Stromal cell of bone marrow (primary cell): ENCODE measurements around the gene CHTOP.
A peak's percentile ranks its signal among the peaks of the same experiment; 100 is the strongest.
"Not testable (repeated sequence)": the region's sequence is repeated elsewhere in the genome, so short reads cannot be mapped to it uniquely, and the experiment has no call there.

ENCODE experiments used
- DNase-seq: peaks from one replicate; pipeline ENCODE4 v3.0.0-alpha.2; 2012; ENCODE audit warnings: low read depth

CHTOP gene, protein sequence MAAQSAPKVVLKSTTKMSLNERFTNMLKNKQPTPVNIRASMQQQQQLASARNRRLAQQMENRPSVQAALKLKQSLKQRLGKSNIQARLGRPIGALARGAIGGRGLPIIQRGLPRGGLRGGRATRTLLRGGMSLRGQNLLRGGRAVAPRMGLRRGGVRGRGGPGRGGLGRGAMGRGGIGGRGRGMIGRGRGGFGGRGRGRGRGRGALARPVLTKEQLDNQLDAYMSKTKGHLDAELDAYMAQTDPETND

DNA sequence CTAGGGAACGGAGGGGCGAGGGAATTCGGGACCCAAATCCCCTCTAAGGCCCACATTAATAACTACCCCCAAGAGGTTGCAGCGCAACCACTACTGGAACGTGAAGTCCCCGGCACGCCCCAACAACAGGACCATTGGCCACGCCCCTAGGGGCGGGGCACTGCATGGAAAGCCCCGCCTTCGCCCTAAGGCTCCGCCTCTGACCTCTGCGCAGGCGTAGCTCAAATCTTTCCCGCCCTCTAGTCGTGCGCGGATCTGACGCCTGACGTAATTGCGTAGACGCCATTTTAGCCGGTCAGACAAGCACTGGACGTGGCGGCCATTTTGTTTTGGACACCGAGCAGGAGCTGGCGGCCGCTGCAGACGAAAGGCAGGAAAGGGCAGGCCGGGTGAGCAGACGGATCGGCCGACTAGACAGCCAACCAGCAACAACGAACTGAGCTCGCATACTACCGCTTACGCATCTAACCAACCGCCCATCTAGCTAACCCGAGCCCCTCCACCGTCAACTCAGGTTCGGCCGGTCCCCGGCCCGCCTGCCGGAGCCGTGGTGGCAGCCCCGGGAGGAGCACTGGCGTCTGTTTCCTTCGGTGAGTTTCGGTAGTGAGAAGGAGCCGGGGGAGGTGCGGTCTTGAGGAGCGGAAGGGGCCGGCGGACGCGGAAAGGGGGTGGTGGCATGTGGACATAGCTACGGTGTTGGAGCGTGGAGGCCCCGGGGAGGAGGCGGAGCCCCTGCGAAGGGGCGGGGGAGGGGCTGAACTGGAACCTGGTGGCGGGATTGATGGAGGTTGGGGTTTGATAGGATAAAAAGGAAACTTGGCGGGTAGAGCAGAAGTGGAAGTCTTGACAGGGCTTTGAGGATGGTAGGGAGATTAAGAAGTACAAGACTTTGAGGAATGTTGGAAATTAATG is at the start of gene CHTOP:
CHTOP (plus strand) TSS at position 313 of the 912 bp plus-strand sequence. CDS start 2,523 bp downstream, outside the sequence.
- DNase-seq = peak; percentile 96

DNA sequence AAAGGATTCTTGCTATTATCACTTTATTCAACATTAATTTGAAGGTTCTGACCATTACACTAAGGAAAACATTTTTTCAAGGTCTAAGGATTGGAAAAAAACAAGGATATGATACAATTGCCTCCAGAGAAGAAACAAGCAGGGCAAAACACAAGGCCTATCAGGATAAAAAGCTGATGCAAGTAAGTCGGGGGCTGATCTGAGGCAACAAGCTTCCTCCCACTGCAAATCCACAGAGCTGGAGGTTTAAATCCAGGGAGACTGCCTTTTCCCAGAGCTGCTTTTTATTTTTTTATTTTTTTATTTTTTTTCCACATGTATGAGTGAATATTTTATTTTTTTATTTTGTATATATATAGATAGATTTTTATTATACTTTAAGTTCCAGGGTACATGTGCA is 48.9 kb upstream of the CHTOP start:
- DNase-seq = no peak

DNA sequence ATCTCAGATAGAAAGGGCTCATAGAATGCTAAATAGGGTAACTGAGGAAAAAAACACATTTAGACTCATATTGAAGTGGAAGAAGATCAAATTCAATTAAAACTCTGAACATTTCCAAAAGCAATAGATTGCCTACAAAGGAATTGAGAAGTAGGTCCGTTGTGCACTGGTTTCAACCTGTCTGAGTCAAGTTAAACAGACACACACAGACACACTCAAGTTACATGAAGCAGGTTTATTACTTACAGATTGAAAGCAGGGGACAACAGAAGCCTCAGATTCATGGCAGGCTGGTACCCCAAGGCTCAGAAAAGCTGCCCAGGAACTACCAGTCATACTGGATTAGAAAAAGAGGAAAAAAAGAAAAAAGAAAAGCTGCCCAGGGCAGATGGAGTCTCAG is 47.5 kb upstream of the CHTOP start:
- no peak for DNase-seq

DNA sequence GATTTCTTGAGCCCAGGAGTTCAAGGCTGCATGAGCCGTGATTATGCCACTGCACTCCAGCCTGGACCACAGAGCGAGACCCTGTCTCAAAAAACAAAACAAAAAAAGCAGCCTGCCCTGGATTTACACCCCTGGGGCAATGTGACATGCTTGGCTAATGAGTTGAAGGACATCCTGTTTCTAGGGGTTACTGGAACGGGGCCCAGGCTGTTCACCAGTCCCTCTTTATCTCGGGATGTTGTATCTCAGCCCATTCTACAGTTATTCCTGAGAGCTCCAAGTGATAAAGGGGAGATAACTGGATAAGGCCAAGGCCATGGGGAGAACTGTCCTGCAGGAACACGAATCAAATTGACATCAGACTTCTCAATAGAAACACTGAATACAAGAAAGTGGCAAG is 46.6 kb upstream of the CHTOP start:
- no peak for DNase-seq

GRCh38 chr1:153588033-153588432 is 45.8 kb upstream of the CHTOP start:
- DNase-seq = not testable (repeated sequence)

GRCh38 chr1:153588482-153588881 is 45.4 kb upstream of the CHTOP start:
- no peak for DNase-seq

DNA sequence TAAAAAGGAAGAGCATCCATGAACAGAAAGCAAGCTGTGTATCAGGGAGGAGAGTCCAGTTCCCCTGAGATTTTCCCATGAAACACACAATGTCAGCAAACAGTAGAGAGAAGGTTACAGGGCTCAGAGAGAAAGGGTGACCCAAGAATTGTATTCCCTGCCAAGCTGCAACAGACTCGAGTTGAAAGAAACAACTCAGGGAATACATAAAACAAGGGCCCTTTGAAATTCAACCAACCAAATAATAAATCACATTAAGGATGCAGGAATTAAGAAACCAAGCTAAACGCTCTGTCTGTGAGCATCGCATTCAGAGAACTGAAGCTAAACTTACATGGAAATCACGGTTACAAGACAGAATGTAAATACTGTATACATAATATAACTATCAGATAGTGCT is 41.1 kb upstream of the CHTOP start:
- DNase-seq = no peak

DNA sequence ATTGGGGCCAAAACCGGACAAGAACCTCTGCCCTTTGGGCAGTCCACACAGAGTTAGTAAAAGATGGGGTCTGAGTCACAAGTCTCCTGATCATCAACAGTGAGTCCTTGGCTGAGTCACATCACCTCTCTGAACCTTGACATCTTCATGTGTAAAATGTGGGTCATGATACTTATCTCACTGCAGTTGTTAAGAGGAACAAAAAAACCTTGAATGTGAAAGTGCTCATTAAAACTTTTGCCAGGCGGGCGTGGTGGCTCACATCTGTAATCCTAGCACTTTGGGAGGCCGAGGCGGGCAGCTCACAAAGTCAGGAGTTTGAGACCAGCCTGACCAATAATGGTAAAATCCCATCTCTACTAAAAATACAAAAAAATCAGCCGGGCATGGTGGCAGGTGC is 36.7 kb upstream of the CHTOP start:
- DNase-seq = peak; percentile 56

DNA sequence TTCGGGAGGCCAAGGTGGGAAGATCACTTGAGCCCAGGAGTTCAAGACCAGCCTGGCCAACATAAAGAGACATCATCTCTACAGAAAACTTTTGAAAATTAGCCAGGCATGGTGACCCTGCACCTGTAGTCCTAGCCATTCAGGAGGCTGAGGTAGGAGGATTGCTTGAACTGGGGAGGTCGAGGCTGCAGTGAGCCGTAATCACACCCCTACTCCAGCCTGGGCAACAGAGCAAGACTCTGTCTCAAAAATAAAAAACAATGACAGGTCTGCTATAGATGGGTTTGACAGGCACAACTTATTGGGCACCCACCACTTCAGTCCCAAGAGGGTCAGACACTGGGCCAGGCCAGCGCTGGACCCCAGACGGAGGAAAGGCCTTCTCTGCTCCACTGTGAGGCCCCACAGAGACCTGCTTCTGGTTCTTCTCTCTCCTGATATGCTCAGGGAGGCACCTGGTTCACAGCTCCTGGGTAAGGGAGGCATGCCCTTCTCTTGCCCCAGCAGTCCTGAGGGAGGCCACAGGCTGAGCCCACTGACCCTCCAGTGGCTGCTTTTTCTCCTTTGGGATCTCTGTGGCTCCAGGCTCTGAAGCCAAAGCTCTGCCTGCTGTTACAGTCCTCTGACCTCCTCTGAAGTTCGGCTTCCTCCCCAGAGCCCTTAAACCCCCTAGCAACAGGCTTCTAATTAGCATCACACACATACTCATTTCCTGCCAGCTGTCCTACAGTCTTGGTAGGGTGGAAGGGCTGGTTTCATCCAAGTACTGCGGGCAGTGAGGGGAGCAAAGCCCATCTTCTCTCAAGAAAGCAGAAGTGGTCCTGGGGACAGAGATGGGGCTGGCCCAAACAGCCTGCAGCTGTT is 35.3 kb upstream of the CHTOP start:
- DNase-seq = peak; percentile 54

GRCh38 chr1:153599847-153600246 is 34.0 kb upstream of the CHTOP start:
- no peak for DNase-seq

GRCh38 chr1:153602749-153603148 is 31.1 kb upstream of the CHTOP start:
- DNase-seq = no peak

DNA sequence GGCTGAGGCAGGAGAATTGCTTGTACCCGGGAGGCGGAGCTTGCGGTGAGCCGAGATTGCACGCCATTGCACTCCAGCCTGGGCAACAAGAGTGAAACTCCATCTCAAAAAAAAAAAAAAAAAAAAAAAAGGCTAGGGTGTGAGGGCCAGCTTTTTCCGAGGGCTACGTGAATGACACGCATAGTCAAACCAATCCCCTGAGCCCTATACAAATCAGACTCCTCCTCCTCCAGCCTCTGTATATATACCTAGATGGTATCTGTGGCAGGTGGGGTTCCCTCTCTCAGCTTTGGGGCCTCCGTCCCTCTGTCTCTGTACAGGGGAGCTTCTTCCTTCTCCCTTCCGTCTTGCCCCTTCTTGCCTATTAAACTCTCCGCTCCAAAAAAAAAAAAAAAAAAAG is 27.7 kb upstream of the CHTOP start:
- DNase-seq = no peak

- DNase-seq = no peak
Measured at GRCh38 chr1:153607381-153607780, 26.5 kb upstream of the CHTOP start.

- no peak for DNase-seq
Measured at GRCh38 chr1:153608089-153608682, 25.7 kb upstream of the CHTOP start.

DNA sequence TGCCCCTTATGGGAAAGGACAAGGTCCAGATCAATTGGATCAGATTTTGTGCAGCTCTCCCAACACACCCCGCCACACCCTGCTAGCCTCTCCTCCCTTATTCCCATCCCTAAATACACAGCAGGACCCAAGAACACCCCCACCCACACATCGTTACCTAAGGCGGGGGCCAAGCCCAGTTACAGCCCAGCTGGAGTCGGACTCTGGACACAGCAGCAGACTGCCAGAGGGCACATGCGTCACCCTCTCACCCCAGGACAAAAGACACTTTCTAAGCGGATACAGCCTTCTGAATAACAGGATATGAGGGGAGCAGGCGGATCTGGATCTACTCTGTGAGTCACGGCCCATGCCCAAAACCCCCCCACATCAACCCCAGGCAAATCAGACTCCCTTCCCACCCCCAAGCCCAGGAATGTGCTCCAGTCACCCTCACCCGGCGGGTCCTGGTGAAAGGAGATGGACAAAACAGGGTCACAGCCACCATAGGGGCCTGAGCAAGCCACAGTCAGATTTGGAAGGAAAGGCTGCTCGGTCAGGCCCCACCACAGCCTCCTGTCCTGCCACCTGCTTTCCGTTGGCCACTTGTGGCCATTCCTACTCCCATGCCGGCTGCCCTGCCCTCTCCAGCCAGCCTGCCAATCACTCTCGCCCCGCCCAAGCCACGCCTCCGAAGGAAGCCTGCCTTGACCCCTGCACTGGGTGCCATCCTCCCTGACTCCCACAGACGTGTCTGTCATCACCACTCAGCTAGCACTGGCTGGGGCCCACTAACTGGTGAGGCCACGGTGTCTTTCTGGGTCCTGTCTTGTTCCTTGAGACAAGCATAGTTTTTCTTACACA is 24.9 kb upstream of the CHTOP start:
- peak; percentile 67 for DNase-seq

DNA sequence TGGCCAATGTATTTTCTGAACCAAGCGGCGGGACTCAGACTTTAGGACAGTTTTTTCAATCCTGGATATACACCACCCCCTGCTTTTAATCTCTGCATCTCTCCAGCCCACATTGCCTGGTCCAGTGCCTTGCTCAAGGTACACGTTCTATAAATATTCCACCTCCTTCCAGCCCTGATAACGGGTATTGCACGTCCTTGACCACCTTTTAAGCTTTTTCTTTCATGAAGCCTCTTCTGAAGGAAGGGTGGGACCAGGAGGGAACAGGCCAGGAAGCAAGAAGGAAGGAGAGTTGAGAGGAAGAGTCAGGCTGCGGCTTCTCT is 24.3 kb upstream of the CHTOP start:
- DNase-seq = no peak

DNA sequence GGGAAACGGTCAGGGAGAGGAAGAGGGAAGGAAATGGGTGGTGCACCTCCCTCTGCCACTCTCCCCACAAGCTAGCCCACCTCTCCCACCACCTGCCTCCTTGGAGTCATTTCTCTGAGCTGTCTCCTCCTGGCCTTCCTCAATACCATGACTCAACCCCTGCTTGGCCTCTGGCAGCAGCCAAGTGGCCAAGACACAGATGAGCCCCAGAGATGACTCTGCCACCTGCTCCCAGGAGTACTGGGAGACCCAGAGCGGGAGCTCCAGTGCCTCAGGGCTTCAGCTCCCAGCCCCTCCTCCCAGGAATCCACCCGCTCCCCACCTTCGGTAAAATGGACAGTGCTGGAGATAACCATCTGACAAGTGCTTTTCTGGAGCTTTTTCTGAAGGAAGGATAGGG is 23.5 kb upstream of the CHTOP start:
- no peak for DNase-seq

DNA sequence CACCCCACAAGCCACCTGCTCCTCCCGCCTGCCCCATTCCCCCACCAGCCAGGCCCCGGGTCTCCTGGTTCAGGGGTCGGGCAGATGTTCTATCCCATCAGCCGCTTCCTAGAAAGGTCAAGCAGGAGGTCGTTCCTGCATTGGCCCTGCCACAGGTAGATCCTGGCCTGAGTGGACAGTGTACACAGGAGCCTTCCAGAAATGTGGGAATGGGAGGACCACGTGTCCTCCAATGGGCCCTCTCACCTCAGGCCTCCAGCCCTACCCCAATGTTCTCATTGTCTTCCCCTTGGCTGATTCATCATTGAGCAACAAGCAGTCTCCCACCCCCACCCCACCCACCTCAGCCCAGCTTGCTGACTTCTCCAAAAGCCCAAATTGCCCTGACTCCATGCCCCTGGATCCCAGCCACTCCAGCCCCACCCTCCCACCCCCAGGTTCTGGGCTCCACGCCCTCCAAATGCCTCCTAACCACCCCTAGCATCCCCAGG is 23.0 kb upstream of the CHTOP start:
- no peak for DNase-seq

DNA sequence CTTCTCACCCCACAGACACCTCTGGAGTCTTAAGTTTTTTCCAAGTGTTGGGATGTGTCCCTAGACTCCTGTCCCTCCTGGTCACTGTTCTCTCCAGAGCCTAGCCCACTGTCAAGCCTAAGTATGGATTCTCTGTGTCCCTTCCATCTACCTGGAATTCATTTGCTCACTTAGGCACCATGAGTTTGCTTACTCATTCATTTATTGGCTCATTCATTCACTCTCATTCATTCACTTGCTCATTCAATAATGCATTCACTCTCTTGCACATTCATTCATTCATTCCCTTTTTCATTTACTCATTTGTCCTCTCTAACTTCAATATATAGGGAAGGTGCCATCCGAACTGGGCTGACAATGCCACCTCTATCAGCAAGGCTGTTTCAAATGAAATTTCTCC is 22.5 kb upstream of the CHTOP start:
- no peak for DNase-seq

- DNase-seq = no peak
Measured at GRCh38 chr1:153612111-153612754, 21.6 kb upstream of the CHTOP start.
